NCI-H2107 (cell line): Measurements from ENCODE around the gene B3GLCT.
A peak's percentile ranks its signal among the peaks of the same experiment; 100 is the strongest.
"Not testable (repeated sequence)": the region's sequence is repeated elsewhere in the genome, so short reads cannot be mapped to it uniquely, and the experiment has no call there.

Experiments used
- DNase-seq: peaks from one replicate; lab custom pipeline; 2025; lab: John Stamatoyannopoulos, UW

The B3GLCT gene

GRCh38 chr13:31184451-31184850 is 15.3 kb upstream of the B3GLCT start:
- DNase-seq = no peak

- no peak for DNase-seq
Observed at GRCh38 chr13:31184981-31185645, 14.7 kb upstream of the B3GLCT start.

- no peak for DNase-seq
Observed at GRCh38 chr13:31191748-31192147, 8.0 kb upstream of the B3GLCT start.

GRCh38 chr13:31192306-31192705 is 7.5 kb upstream of the B3GLCT start:
- no peak for DNase-seq

GRCh38 chr13:31195616-31196015 is 4.2 kb upstream of the B3GLCT start:
- DNase-seq = no peak

GRCh38 chr13:31196992-31197391 is 2.8 kb upstream of the B3GLCT start:
- no peak for DNase-seq

- no peak for DNase-seq
Observed at GRCh38 chr13:31198519-31198918, 1.3 kb upstream of the B3GLCT start.

GRCh38 chr13:31199527-31199848 is 287 bp upstream of the B3GLCT start:
- DNase-seq = no peak

- DNase-seq = no peak
Observed at GRCh38 chr13:31200637-31200971, 829 bp downstream of the B3GLCT start.

- DNase-seq = no peak
Observed at GRCh38 chr13:31201341-31202031, 1.7 kb downstream of the B3GLCT start.

- no peak for DNase-seq
Observed at GRCh38 chr13:31204592-31204991, 4.8 kb downstream of the B3GLCT start.

GRCh38 chr13:31207661-31208552 is 8.1 kb downstream of the B3GLCT start:
- no peak for DNase-seq

GRCh38 chr13:31208559-31209122 is 8.9 kb downstream of the B3GLCT start:
- no peak for DNase-seq

GRCh38 chr13:31209172-31209840 is 9.5 kb downstream of the B3GLCT start:
- peak; percentile 67 for DNase-seq

- no peak for DNase-seq
Observed at GRCh38 chr13:31209841-31210210, 10.1 kb downstream of the B3GLCT start.

- DNase-seq = no peak
Observed at GRCh38 chr13:31213651-31214289, 14.0 kb downstream of the B3GLCT start.

- no peak for DNase-seq
Observed at GRCh38 chr13:31214435-31214834, 14.7 kb downstream of the B3GLCT start.

- not testable (repeated sequence) for DNase-seq
Observed at GRCh38 chr13:31216916-31217315, 17.1 kb downstream of the B3GLCT start.

- DNase-seq = no peak
Observed at GRCh38 chr13:31219909-31220598, 20.3 kb downstream of the B3GLCT start.

- DNase-seq = no peak
Observed at GRCh38 chr13:31221057-31221456, 21.3 kb downstream of the B3GLCT start.

GRCh38 chr13:31223215-31223614 is 23.4 kb downstream of the B3GLCT start:
- no peak for DNase-seq
